CD4-positive, alpha-beta memory T cell (primary cell): ENCODE results near the gene THAP4. TPM values are rescaled to one million over a fixed set of nuclear protein-coding genes. Genes with fewer than 3 reads are reported as not detected.

Experiments used
- CTCF ChIA-PET: fragments of 350-600 bp; sonication (Branson Sonifier 250); formaldehyde crosslinking; loops from one replicate; lab custom pipeline; 2021; ENCODE audit warnings: inconsistent platforms; ENCODE audit not compliant: partially characterized antibody; lab: Charles Lee
- POLR2A ChIA-PET: fragments of 350-600 bp; sonication (Branson Sonifier 250); formaldehyde crosslinking; loops from one replicate; lab custom pipeline; 2021; ENCODE audit not compliant: partially characterized antibody; lab: Charles Lee
- DNase-seq, 5 donors: peaks; one replicate each; pipeline versions ENCODE4 v3.0.0 to v3.0.0-alpha.2; 2020 to 2022; ENCODE audit warnings: mixed read lengths in 1 of 5
- H3K27ac ChIP-seq: one replicate; pipeline ENCODE4 v1.7.0; 2013; ENCODE audit warnings: low read depth, low read length
- H3K27me3 ChIP-seq: 2 replicates; pipeline ENCODE4 v1.7.0; 2013; ENCODE audit warnings: mild to moderate bottlenecking, low read length, moderate library complexity; ENCODE audit not compliant: insufficient read depth
- H3K36me3 ChIP-seq: 2 replicates; pipeline ENCODE4 v1.7.0; 2013; ENCODE audit warnings: mild to moderate bottlenecking, low read length, moderate library complexity; ENCODE audit not compliant: insufficient read depth
- H3K4me1 ChIP-seq: 2 replicates; pipeline ENCODE4 v1.7.0; 2013; ENCODE audit warnings: mild to moderate bottlenecking, low read length, moderate library complexity; ENCODE audit not compliant: insufficient read depth
- H3K4me3 ChIP-seq, 2 donors: one replicate each; pipeline ENCODE4 v1.7.0; 2013; ENCODE audit warnings: low read length in 2 of 2, mild to moderate bottlenecking in 1 of 2
- H3K9me3 ChIP-seq, 2 donors: one replicate each; pipeline ENCODE4 v1.7.0; 2013; ENCODE audit warnings: low read length in 2 of 2, control low read depth in 1 of 2; ENCODE audit not compliant: control insufficient read depth in 1 of 2
- H3K27ac Mint-ChIP-seq, 7 donors: one replicate each; pipeline ENCODE4 v1.8.0; 2020 to 2021; ENCODE audit warnings: mixed read lengths in 7 of 7, mild to moderate bottlenecking in 6 of 7, inconsistent platforms in 3 of 7, moderate library complexity in 3 of 7
- H3K27me3 Mint-ChIP-seq, 2 donors: one replicate each; pipeline ENCODE4 v1.8.0; 2020 to 2021; ENCODE audit warnings: mixed read lengths in 2 of 2
- H3K36me3 Mint-ChIP-seq, 2 donors: one replicate each; pipeline ENCODE4 v1.8.0; 2020 to 2021; ENCODE audit warnings: mixed read lengths in 2 of 2, inconsistent platforms in 1 of 2, mild to moderate bottlenecking in 1 of 2
- H3K4me1 Mint-ChIP-seq, 4 donors: one replicate each; pipeline ENCODE4 v1.8.0; 2020 to 2021; ENCODE audit warnings: mixed read lengths in 4 of 4, mild to moderate bottlenecking in 1 of 4
- H3K4me3 Mint-ChIP-seq, 8 donors: one replicate each; pipeline ENCODE4 v1.8.0; 2020 to 2021; ENCODE audit warnings: mixed read lengths in 8 of 8, mild to moderate bottlenecking in 7 of 8, moderate library complexity in 6 of 8, inconsistent platforms in 3 of 8
- H3K9me3 Mint-ChIP-seq, 8 donors: one replicate each; pipeline ENCODE4 v1.8.0; 2020 to 2021; ENCODE audit warnings: mixed read lengths in 8 of 8, mild to moderate bottlenecking in 5 of 8, inconsistent platforms in 3 of 8, moderate library complexity in 1 of 8
- intact Hi-C: fragments of 100-400 bp; cut with micrococcal nuclease; formaldehyde crosslinking; loops from one replicate; pipeline ENCODE4 v1.15.1; 2023
- polyA plus RNA-seq, 2 donors: library from polyadenylated mRNA; unstranded; fragments of 300-500 nt; fragmentation: Illumina TruSeq; gene quantifications; one replicate each; pipeline ENCODE4 v1.2.3, GENCODE V29; 2021
- total RNA-seq, 2 experiments: library from RNA; stranded (reverse); gene quantifications; one replicate each; pipeline ENCODE4 v1.2.3, GENCODE V29; 2021

Gene THAP4
- total and polyA plus RNA-seq, 4 experiments from 2014 or later = 27.8 to 42.9 (median 29.9) TPM

DNA sequence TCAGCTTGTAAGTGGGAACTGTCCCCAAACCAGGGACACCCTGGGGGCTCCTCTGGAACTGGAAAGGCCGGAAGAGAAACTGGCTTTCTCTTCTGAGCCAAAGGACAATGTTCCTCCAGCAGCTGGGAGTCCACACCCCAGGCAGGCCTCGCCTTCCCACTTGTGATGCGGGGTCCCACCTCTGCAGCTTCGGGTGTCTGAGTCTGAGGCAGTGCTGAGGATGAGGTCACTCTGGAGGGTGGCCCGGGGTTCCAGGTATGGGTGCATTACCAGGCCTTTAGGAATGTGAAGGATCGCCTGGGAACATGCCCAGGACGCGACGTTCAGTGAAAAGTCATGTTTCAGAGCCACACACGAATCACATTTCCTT, 96.6 kb downstream of the THAP4 start:
- no peak overlapping the region for H3K27ac Mint-ChIP-seq
- POLR2A ChIA-PET = no interaction called here
- intact Hi-C loops = no loop called here
- H3K27me3 Mint-ChIP-seq = peaks cover 9 to 17% of the 10 kb centered on the region in 2 donors
- Histone ChIP-seq H3K36me3 (no peaks in the 10 kb centered on the region), H3K4me3 (no peak overlapping the region), H3K9me3 (no peaks in the 10 kb centered on the region), H3K27me3 (no peaks in the 10 kb centered on the region), H3K4me1 (no peaks in the 10 kb centered on the region), H3K27ac (no peak overlapping the region)
- H3K36me3 Mint-ChIP-seq = no peaks in the 10 kb centered on the region
- no peaks in the 10 kb centered on the region for H3K9me3 Mint-ChIP-seq
- CTCF ChIA-PET = no interaction called here
- peak overlapping the region in 7 of 8 donors; percentile 17 to 73 (median 53) for H3K4me3 Mint-ChIP-seq
- no peak for DNase-seq
- H3K4me1 Mint-ChIP-seq = peaks cover 0 to 6% (median 4%) of the 10 kb centered on the region in 4 donors

GRCh38 chr2:241539616-241540374, 97.2 kb downstream of the THAP4 start:
- no peak overlapping the region for H3K27ac Mint-ChIP-seq
- no peak for DNase-seq
- ChIA-PET CTCF (no interaction called here), POLR2A (no interaction called here)
- Histone ChIP-seq H3K27me3 (no peaks in the 10 kb centered on the region), H3K4me3 (no peak overlapping the region), H3K4me1 (no peaks in the 10 kb centered on the region), H3K9me3 (no peaks in the 10 kb centered on the region), H3K36me3 (no peaks in the 10 kb centered on the region), H3K27ac (no peak overlapping the region)
- H3K9me3 Mint-ChIP-seq = no peaks in the 10 kb centered on the region
- H3K4me1 Mint-ChIP-seq = peaks cover 0 to 6% (median 4%) of the 10 kb centered on the region in 4 donors
- H3K4me3 Mint-ChIP-seq = no peak overlapping the region
- H3K27me3 Mint-ChIP-seq = peaks cover 9 to 17% of the 10 kb centered on the region in 2 donors
- no peaks in the 10 kb centered on the region for H3K36me3 Mint-ChIP-seq
- intact Hi-C loops = no loop called here

- peaks cover 10 to 17% of the 10 kb centered on the region in 2 donors for H3K27me3 Mint-ChIP-seq
- H3K9me3 Mint-ChIP-seq = no peaks in the 10 kb centered on the region
- H3K36me3 ChIP-seq = no peaks in the 10 kb centered on the region
- intact Hi-C loops = no loop called here
- no peak overlapping the region for H3K4me3 ChIP-seq
- H3K27ac ChIP-seq = no peak overlapping the region
- no peaks in the 10 kb centered on the region for H3K27me3 ChIP-seq
- H3K4me1 Mint-ChIP-seq = peaks cover 0 to 6% (median 4%) of the 10 kb centered on the region in 4 donors
- no peaks in the 10 kb centered on the region for H3K4me1 ChIP-seq
- DNase-seq = no peak
- ChIA-PET CTCF (no interaction called here), POLR2A (no interaction called here)
- H3K36me3 Mint-ChIP-seq = no peaks in the 10 kb centered on the region
- no peaks in the 10 kb centered on the region for H3K9me3 ChIP-seq
- peak overlapping the region in 2 of 8 donors; percentile 30 to 48 for H3K4me3 Mint-ChIP-seq
- no peak overlapping the region for H3K27ac Mint-ChIP-seq
These were observed 97.9 kb downstream of the THAP4 start for GRCh38 chr2:241538838-241539615.

GRCh38 chr2:241535871-241536655, 100.9 kb downstream of the THAP4 start:
- CTCF ChIA-PET = no interaction called here
- no peaks in the 10 kb centered on the region for H3K27me3 ChIP-seq
- no peak overlapping the region for H3K4me3 Mint-ChIP-seq
- H3K4me1 ChIP-seq = no peaks in the 10 kb centered on the region
- intact Hi-C loops = no loop called here
- peaks cover 9 to 12% of the 10 kb centered on the region in 2 donors for H3K27me3 Mint-ChIP-seq
- no peak overlapping the region for H3K27ac ChIP-seq
- H3K4me1 Mint-ChIP-seq = peaks cover 0 to 6% (median 4%) of the 10 kb centered on the region in 4 donors
- no peak overlapping the region for H3K27ac Mint-ChIP-seq
- no peak overlapping the region for H3K4me3 ChIP-seq
- no peaks in the 10 kb centered on the region for H3K36me3 Mint-ChIP-seq
- POLR2A ChIA-PET = no interaction called here
- DNase-seq = no peak
- H3K9me3 Mint-ChIP-seq = no peaks in the 10 kb centered on the region
- H3K9me3 ChIP-seq = no peaks in the 10 kb centered on the region
- no peaks in the 10 kb centered on the region for H3K36me3 ChIP-seq

GRCh38 chr2:241534701-241535375, 102.1 kb downstream of the THAP4 start:
- Histone ChIP-seq H3K4me1 (no peaks in the 10 kb centered on the region), H3K36me3 (no peaks in the 10 kb centered on the region), H3K4me3 (no peak overlapping the region), H3K9me3 (no peaks in the 10 kb centered on the region), H3K27me3 (no peaks in the 10 kb centered on the region), H3K27ac (no peak overlapping the region)
- no peaks in the 10 kb centered on the region for H3K9me3 Mint-ChIP-seq
- no peak overlapping the region for H3K4me3 Mint-ChIP-seq
- no peak overlapping the region for H3K27ac Mint-ChIP-seq
- intact Hi-C loops = no loop called here
- H3K27me3 Mint-ChIP-seq = peaks cover 6 to 14% of the 10 kb centered on the region in 2 donors
- DNase-seq = no peak
- ChIA-PET CTCF (no interaction called here), POLR2A (no interaction called here)
- no peaks in the 10 kb centered on the region for H3K4me1 Mint-ChIP-seq
- no peaks in the 10 kb centered on the region for H3K36me3 Mint-ChIP-seq
